IMR-90 (cell line): ENCODE measurements around the gene PARVG. TPM values are rescaled to one million over a fixed set of nuclear protein-coding genes. Genes with fewer than 3 reads are reported as not detected.

Experiments used
- ATAC-seq: fragments of 200-7000 bp; cut with Tn5 transposase; 2 replicates; pipeline ENCODE4 v1.9.1; 2020; ENCODE audit warnings: low read depth, mild to moderate bottlenecking, moderate library complexity
- BruUV-seq: library from RNA; stranded (reverse); fragments of 400-500 nt; replicated peaks from 2 replicates; lab custom pipeline; 2021; lab: Mats Ljungman, UMichigan
- CTCF ChIA-PET: fragments of 300-600 bp; formaldehyde crosslinking; extraction: SDS; loops from one replicate; lab custom pipeline; 2021; ENCODE audit warnings: antibody characterized with exemption; lab: Yijun Ruan, JAX
- POLR2A ChIA-PET: fragments of 300-600 bp; sonication (Branson Sonifier 250); formaldehyde crosslinking; loops from one replicate; lab custom pipeline; 2022; ENCODE audit warnings: antibody characterized with exemption; ENCODE audit not compliant: unreplicated experiment; lab: Charles Lee
- DNase-seq: peaks from one replicate; pipeline ENCODE4 v3.0.0; 2013
- H2AFZ ChIP-seq: replicated peaks from 2 replicates; pipeline ENCODE3; 2013; ENCODE audit warnings: low read length, mild to moderate bottlenecking; ENCODE audit not compliant: poor library complexity
- H2AK5ac ChIP-seq: 2 replicates; pipeline ENCODE4 v1.6.1; 2013; ENCODE audit warnings: low read depth, low read length, inconsistent platforms
- H2AK9ac ChIP-seq: replicated peaks from 2 replicates; pipeline ENCODE3; 2013; ENCODE audit warnings: mild to moderate bottlenecking, low read depth, low read length, moderate library complexity; ENCODE audit not compliant: poor library complexity
- H2BK120ac ChIP-seq: 2 replicates; pipeline ENCODE4 v1.6.1; 2013; ENCODE audit warnings: low read depth, low read length, inconsistent platforms
- H2BK15ac ChIP-seq: 3 replicates; pipeline ENCODE4 v1.6.1; 2013; ENCODE audit warnings: low read depth, low read length, inconsistent platforms
- H2BK20ac ChIP-seq: 2 replicates; pipeline ENCODE4 v1.6.1; 2013; ENCODE audit warnings: low read depth, mild to moderate bottlenecking, inconsistent platforms, low read length, moderate library complexity
- H2BK5ac ChIP-seq: 2 replicates; pipeline ENCODE4 v1.6.1; 2013; ENCODE audit warnings: mild to moderate bottlenecking, low read depth, low read length, inconsistent platforms; ENCODE audit not compliant: poor library complexity, severe bottlenecking
- H3K14ac ChIP-seq: replicated peaks from 2 replicates; pipeline ENCODE4 v1.6.1; 2013; ENCODE audit warnings: low read depth, low read length, inconsistent platforms
- H3K18ac ChIP-seq: 2 replicates; pipeline ENCODE4 v1.6.1; 2013; ENCODE audit warnings: low read depth, low read length, control low read depth
- H3K23ac ChIP-seq: 2 replicates; pipeline ENCODE4 v1.6.1; 2013; ENCODE audit warnings: low read depth, low read length, inconsistent platforms
- H3K27ac ChIP-seq: 2 replicates; pipeline ENCODE4 v1.5.1; 2013; ENCODE audit warnings: mild to moderate bottlenecking, control low read depth, low read length; ENCODE audit not compliant: insufficient read depth
- H3K27me3 ChIP-seq: 2 replicates; pipeline ENCODE4 v1.6.1; 2013; ENCODE audit warnings: low read length; ENCODE audit not compliant: control insufficient read depth, insufficient read depth
- H3K36me3 ChIP-seq: 2 replicates; pipeline ENCODE4 v1.6.1; 2013; ENCODE audit warnings: low read length, mixed read lengths; ENCODE audit not compliant: control insufficient read depth, insufficient read depth
- H3K4ac ChIP-seq: 2 replicates; pipeline ENCODE4 v1.6.1; 2013; ENCODE audit warnings: low read depth, low read length, inconsistent platforms
- H3K4me1 ChIP-seq: 2 replicates; pipeline ENCODE4 v1.6.1; 2013; ENCODE audit warnings: low read length, mixed read lengths; ENCODE audit not compliant: control insufficient read depth, insufficient read depth
- H3K4me2 ChIP-seq: 2 replicates; pipeline ENCODE4 v1.6.1; 2013; ENCODE audit warnings: low read depth, mild to moderate bottlenecking, control low read depth, low read length, moderate library complexity
- H3K4me3 ChIP-seq: 2 replicates; pipeline ENCODE4 v1.5.1; 2013; ENCODE audit warnings: low read depth, mild to moderate bottlenecking, control low read depth, low read length, moderate library complexity; ENCODE audit not compliant: insufficient read depth
- H3K56ac ChIP-seq: 2 replicates; pipeline ENCODE4 v1.6.1; 2013; ENCODE audit warnings: low read length, inconsistent platforms; ENCODE audit not compliant: insufficient read depth; ENCODE audit errors: extremely low read depth
- H3K79me1 ChIP-seq, 2 experiments: 2 replicates each; pipeline ENCODE4 v1.6.1; 2013; ENCODE audit warnings: low read length in 2 of 2, inconsistent platforms in 1 of 2, low read depth in 1 of 2
- H3K9ac ChIP-seq: 2 replicates; pipeline ENCODE4 v1.6.1; 2013; ENCODE audit warnings: low read depth, low read length, control low read depth
- H3K9me1 ChIP-seq: 2 replicates; pipeline ENCODE4 v1.6.1; 2013; ENCODE audit warnings: low read length, inconsistent platforms; ENCODE audit not compliant: insufficient read depth
- H3K9me3 ChIP-seq: 2 replicates; pipeline ENCODE4 v1.6.1; 2013; ENCODE audit warnings: low read length; ENCODE audit not compliant: control insufficient read depth, insufficient read depth
- H4K20me1 ChIP-seq: 2 replicates; pipeline ENCODE4 v1.6.1; 2013; ENCODE audit warnings: low read length, inconsistent platforms; ENCODE audit not compliant: insufficient read depth
- H4K5ac ChIP-seq: 2 replicates; pipeline ENCODE4 v1.6.1; 2013; ENCODE audit warnings: mild to moderate bottlenecking, low read depth, low read length, control low read depth
- H4K8ac ChIP-seq, 2 experiments: 2 replicates each; pipeline ENCODE4 v1.6.1; 2013; ENCODE audit warnings: low read depth in 2 of 2, low read length in 2 of 2, control low read depth in 1 of 2, inconsistent platforms in 1 of 2
- H4K91ac ChIP-seq: 2 replicates; pipeline ENCODE4 v1.6.1; 2013; ENCODE audit warnings: low read depth, low read length, inconsistent platforms; ENCODE audit not compliant: insufficient read depth
- CHD1 ChIP-seq: IDR thresholded peaks from 2 replicates; pipeline ENCODE4 v1.6.1; 2012; ENCODE audit warnings: low read depth, low read length, improper control_type of control experiment
- NFE2L2 ChIP-seq: fragments of 150-350 bp; IDR thresholded peaks from 2 replicates; pipeline ENCODE4 v1.6.1; 2016; ENCODE audit warnings: low read depth, mild to moderate bottlenecking, low read length
- RAD21 ChIP-seq: IDR thresholded peaks from 2 replicates; pipeline ENCODE4 v1.6.1; 2012; ENCODE audit warnings: low read length, improper control_type of control experiment
- dilution Hi-C: fragments of 300-500 bp; cut with HindIII; formaldehyde crosslinking; loops from one replicate; pipeline ENCODE4 v1.14.3; 2018; ENCODE audit warnings: low sequenced_read_pairs; ENCODE audit not compliant: unreplicated experiment
- in situ Hi-C: fragments of 300-500 bp; cut with MboI; formaldehyde crosslinking; loops from 3 replicates; pipeline ENCODE4 v1.14.3; 2019; ENCODE audit warnings: low sequenced_read_pairs, inconsistent platforms, mixed read lengths
- intact Hi-C: fragments of 100-400 bp; cut with micrococcal nuclease; formaldehyde crosslinking; loops from 2 replicates; pipeline ENCODE4 v1.10.0; 2022
- polyA plus RNA-seq, 3 experiments: library from polyadenylated mRNA; depleted of rRNA; stranded (reverse); fragments of >200 nt; gene quantifications; 2 replicates each; pipeline ENCODE4 v1.2.3, GENCODE V29; 2012; ENCODE audit warnings: low replicate concordance in 1 of 3
- total RNA-seq: library from RNA; depleted of rRNA; stranded (reverse); fragments of >200 nt; gene quantifications from 2 replicates; pipeline ENCODE4 v1.2.3, GENCODE V29; 2012
- TF ChIP-seq, protein P1 (sequence below): fragments of 150-350 bp; IDR thresholded peaks from 2 replicates; pipeline ENCODE4 v1.6.1; 2017; ENCODE audit warnings: mild to moderate bottlenecking, antibody characterized with exemption, low read length, low read depth

PARVG gene
- total and polyA plus RNA-seq, 2 of the 4 experiments (the other 2 are of a cell fraction), result not detected

DNA sequence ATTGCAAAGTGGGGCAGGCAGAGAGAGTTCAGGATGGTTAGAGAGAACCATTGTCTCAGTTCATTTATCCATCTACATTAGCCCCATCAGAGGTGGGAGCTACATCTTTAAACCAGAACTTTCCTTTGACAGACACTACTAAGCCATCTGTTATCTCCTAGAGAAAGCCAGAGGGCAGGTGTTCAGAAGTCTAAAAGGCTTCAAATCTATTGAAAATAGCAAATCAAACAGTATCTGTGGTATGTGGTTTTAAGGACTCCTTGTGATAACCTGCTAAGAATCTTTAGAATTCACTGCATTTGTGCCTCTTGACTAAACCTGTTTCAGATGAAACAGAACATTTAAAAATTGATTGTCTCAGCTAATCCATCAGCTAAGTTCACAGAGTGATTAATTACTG, 43.9 kb upstream of the PARVG start:
- no peak overlapping the region for H3K18ac ChIP-seq
- CTCF ChIA-PET, result no interaction called here
- no peak overlapping the region for H4K91ac ChIP-seq
- H3K23ac ChIP-seq, result no peak overlapping the region
- ATAC-seq (no peak), DNase-seq (no peak)
- H2BK20ac ChIP-seq, result no peak overlapping the region
- H3K56ac ChIP-seq, result no peak overlapping the region
- no peak overlapping the region for H3K4ac ChIP-seq
- intact Hi-C loops (no loop called here), dilution Hi-C loops (no loop called here), in situ Hi-C loops (no loop called here)
- no peak overlapping the region for H2AFZ ChIP-seq
- H3K4me1 ChIP-seq, result no peaks in the 10 kb centered on the region
- H3K9me1 ChIP-seq, result 0 out of 2 replicates have a peak, but pooled peaks cover 3% of the 10 kb centered on the region
- no TSS peak for BruUV-seq
- no peak overlapping the region for H4K8ac ChIP-seq
- peaks cover 18% of the 10 kb centered on the region for H3K9me3 ChIP-seq
- H4K20me1 ChIP-seq, result no peaks in the 10 kb centered on the region
- no peak overlapping the region for H2BK15ac ChIP-seq
- no peaks in the 10 kb centered on the region for H3K27me3 ChIP-seq
- H3K36me3 ChIP-seq, result peaks cover 27% of the 10 kb centered on the region
- H3K79me1 ChIP-seq, result no peaks in the 10 kb centered on the region; a peak in 1 of 4 replicates
- POLR2A ChIA-PET, result no interaction called here
- H3K27ac ChIP-seq, result no peak overlapping the region
- no peak overlapping the region for H3K9ac ChIP-seq
- no peak overlapping the region for H2BK5ac ChIP-seq
- no peak overlapping the region for H4K5ac ChIP-seq
- H2AK9ac ChIP-seq, result no peak overlapping the region
- TF ChIP-seq, protein P1, sequence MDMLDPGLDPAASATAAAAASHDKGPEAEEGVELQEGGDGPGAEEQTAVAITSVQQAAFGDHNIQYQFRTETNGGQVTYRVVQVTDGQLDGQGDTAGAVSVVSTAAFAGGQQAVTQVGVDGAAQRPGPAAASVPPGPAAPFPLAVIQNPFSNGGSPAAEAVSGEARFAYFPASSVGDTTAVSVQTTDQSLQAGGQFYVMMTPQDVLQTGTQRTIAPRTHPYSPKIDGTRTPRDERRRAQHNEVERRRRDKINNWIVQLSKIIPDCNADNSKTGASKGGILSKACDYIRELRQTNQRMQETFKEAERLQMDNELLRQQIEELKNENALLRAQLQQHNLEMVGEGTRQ, result no peak
- no peak for TF ChIP-seq NFE2L2
- TF ChIP-seq CHD1, result no peak
- no peak for TF ChIP-seq RAD21
- H3K14ac ChIP-seq, result no peak overlapping the region
- H2AK5ac ChIP-seq, result no peak overlapping the region
- no peak overlapping the region for H3K4me3 ChIP-seq
- H3K4me2 ChIP-seq, result no peak overlapping the region
- no peak overlapping the region for H2BK120ac ChIP-seq
